ENCODE measurements around the gene POLE. TPM values are rescaled to one million over a fixed set of nuclear protein-coding genes. Genes with fewer than 3 reads are reported as not detected.

POLE gene
- total and polyA plus RNA-seq, 2 donors from 2014 or later = 5.3 to 23.0 TPM

- Histone ChIP-seq H3K9ac (ENCODE audit: low read length in 3 of 3) (no peak overlapping the region), H3K27ac (ENCODE audit: low read depth in 2 of 2, low read length in 2 of 2) (no peak overlapping the region), H3K27me3 (ENCODE audit: control insufficient read depth, insufficient read depth, low read length) (no peaks in the 10 kb centered on the region), H3K4me1 (ENCODE audit: control insufficient read depth in 2 of 3, insufficient read depth in 2 of 3, low read depth in 1 of 3, low read length in 3 of 3) (no peaks in the 10 kb centered on the region), H3K36me3 (ENCODE audit: control insufficient read depth in 2 of 3, insufficient read depth in 3 of 3, low read length in 3 of 3) (peaks cover 3 to 20% (median 16%) of the 10 kb centered on the region in 3 donors), H3K9me3 (ENCODE audit: control insufficient read depth in 2 of 3, insufficient read depth in 1 of 3, low read length in 3 of 3) (no peaks in the 10 kb centered on the region), H3K4me3 (ENCODE audit: low read length in 3 of 3) (no peak overlapping the region)
- DNase-seq (no peak), FAIRE-seq (no peak)
- intact Hi-C loops (cut with DNase I) = no loop called here
- TF ChIP-seq, protein P1, sequence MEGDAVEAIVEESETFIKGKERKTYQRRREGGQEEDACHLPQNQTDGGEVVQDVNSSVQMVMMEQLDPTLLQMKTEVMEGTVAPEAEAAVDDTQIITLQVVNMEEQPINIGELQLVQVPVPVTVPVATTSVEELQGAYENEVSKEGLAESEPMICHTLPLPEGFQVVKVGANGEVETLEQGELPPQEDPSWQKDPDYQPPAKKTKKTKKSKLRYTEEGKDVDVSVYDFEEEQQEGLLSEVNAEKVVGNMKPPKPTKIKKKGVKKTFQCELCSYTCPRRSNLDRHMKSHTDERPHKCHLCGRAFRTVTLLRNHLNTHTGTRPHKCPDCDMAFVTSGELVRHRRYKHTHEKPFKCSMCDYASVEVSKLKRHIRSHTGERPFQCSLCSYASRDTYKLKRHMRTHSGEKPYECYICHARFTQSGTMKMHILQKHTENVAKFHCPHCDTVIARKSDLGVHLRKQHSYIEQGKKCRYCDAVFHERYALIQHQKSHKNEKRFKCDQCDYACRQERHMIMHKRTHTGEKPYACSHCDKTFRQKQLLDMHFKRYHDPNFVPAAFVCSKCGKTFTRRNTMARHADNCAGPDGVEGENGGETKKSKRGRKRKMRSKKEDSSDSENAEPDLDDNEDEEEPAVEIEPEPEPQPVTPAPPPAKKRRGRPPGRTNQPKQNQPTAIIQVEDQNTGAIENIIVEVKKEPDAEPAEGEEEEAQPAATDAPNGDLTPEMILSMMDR (IDR thresholded peaks at IDR 0.05; ENCODE audit: borderline replicate concordance, extremely low read depth, insufficient read depth) = no peak
These were observed 13.6 kb downstream of the POLE start for GRCh38 chr12:132673288-132674179.

DNA sequence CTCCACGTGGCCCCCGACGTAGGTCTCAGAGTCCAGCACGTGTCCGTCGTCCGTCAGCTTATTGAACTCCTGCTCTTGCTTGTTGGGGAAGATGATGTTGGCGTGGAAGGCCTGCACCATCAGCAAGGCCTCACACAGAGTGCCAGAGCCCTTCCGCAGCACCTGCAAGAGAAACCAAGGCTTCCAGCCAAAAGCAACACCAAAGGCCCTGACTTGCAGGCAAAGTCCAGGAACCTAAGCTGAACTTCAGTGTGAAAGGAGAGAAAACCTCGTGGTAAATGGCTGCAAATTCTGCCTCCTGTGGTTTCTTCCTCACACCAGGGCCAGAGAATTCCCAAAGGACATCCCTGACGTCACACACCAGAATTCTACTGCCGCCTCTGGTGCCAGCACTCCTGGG, 14.5 kb downstream of the POLE start:
- H3K36me3 ChIP-seq (ENCODE audit: control insufficient read depth in 2 of 3, insufficient read depth in 3 of 3, low read length in 3 of 3) = peaks cover 3 to 20% (median 16%) of the 10 kb centered on the region in 3 donors

GRCh38 chr12:132672116-132672515, 15.0 kb downstream of the POLE start:
- intact Hi-C loops (cut with DNase I) = no loop called here
- no peak for DNase-seq
- Histone ChIP-seq H3K4me1 (ENCODE audit: control insufficient read depth in 2 of 3, insufficient read depth in 2 of 3, low read depth in 1 of 3, low read length in 3 of 3) (no peaks in the 10 kb centered on the region), H3K36me3 (ENCODE audit: control insufficient read depth in 2 of 3, insufficient read depth in 3 of 3, low read length in 3 of 3) (peaks cover 4 to 22% (median 14%) of the 10 kb centered on the region in 3 donors), H3K9me3 (ENCODE audit: control insufficient read depth in 2 of 3, insufficient read depth in 1 of 3, low read length in 3 of 3) (no peaks in the 10 kb centered on the region), H3K27me3 (ENCODE audit: control insufficient read depth, insufficient read depth, low read length) (no peaks in the 10 kb centered on the region), H3K4me3 (ENCODE audit: low read length in 3 of 3) (no peak overlapping the region), H3K9ac (ENCODE audit: low read length in 3 of 3) (no peak overlapping the region), H3K27ac (ENCODE audit: low read depth in 2 of 2, low read length in 2 of 2) (no peak overlapping the region)
- no peak for FAIRE-seq
- TF ChIP-seq, protein P1 (IDR thresholded peaks at IDR 0.05; ENCODE audit: borderline replicate concordance, extremely low read depth, insufficient read depth) = no peak

More for the DNA sequence above, 14.5 kb downstream of the POLE start:
- Histone ChIP-seq H3K27ac (ENCODE audit: low read depth in 2 of 2, low read length in 2 of 2) (no peak overlapping the region), H3K9ac (ENCODE audit: low read length in 3 of 3) (no peak overlapping the region), H3K4me1 (ENCODE audit: control insufficient read depth in 2 of 3, insufficient read depth in 2 of 3, low read depth in 1 of 3, low read length in 3 of 3) (no peaks in the 10 kb centered on the region), H3K27me3 (ENCODE audit: control insufficient read depth, insufficient read depth, low read length) (no peaks in the 10 kb centered on the region), H3K4me3 (ENCODE audit: low read length in 3 of 3) (no peak overlapping the region), H3K9me3 (ENCODE audit: control insufficient read depth in 2 of 3, insufficient read depth in 1 of 3, low read length in 3 of 3) (no peaks in the 10 kb centered on the region)
- intact Hi-C loops (cut with DNase I) = no loop called here
- FAIRE-seq = no peak
- DNase-seq = no peak
- TF ChIP-seq, protein P1 (IDR thresholded peaks at IDR 0.05; ENCODE audit: borderline replicate concordance, extremely low read depth, insufficient read depth) = no peak

All from kidney (tissue), 14 donors.